Breast epithelium (tissue), 4 donors: ENCODE measurements around the gene MYH10. TPM values are rescaled to one million over a fixed set of nuclear protein-coding genes. Genes with fewer than 3 reads are reported as not detected.

Experiments used
- DNase-seq, 2 donors: peaks; one replicate each; pipeline ENCODE4 v3.0.0-alpha.2; 2019; ENCODE audit warnings: low spot score in 2 of 2
- H3K27ac ChIP-seq, 2 donors: fragments of 200-600 bp; sonication (generic) in 1 of 2; one replicate each; pipeline ENCODE4 v1.5.1; 2016 to 2019; ENCODE audit warnings: mild to moderate bottlenecking in 1 of 2
- H3K27me3 ChIP-seq, 2 donors: fragments of 200-600 bp; sonication (generic) in 1 of 2; one replicate each; pipeline versions ENCODE4 v1.5.1 to v1.6.0; 2017 to 2019; ENCODE audit warnings: control low read depth in 1 of 2, mild to moderate bottlenecking in 1 of 2
- H3K36me3 ChIP-seq: fragments of 200-600 bp; one replicate; pipeline ENCODE4 v1.5.1; 2019
- H3K4me1 ChIP-seq, 2 donors: fragments of 200-600 bp; sonication (generic); one replicate each; pipeline ENCODE4 v1.5.1; 2016 to 2019; ENCODE audit warnings: control low read depth in 1 of 2
- H3K4me3 ChIP-seq, 3 donors: fragments of 200-600 bp; sonication (generic); 1 replicate in 2 of 3; 2 replicates in 1 of 3; pipeline ENCODE4 v1.5.1; 2016 to 2019; ENCODE audit warnings: mild to moderate bottlenecking in 3 of 3, moderate library complexity in 2 of 3
- H3K9me3 ChIP-seq, 2 donors: fragments of 200-600 bp; sonication (generic) in 1 of 2; one replicate each; pipeline ENCODE4 v1.5.1; 2016 to 2019; ENCODE audit warnings: control low read depth in 1 of 2
- CTCF ChIP-seq, 3 donors: fragments of 450-650 bp; IDR thresholded peaks; one replicate each; pipeline ENCODE4 v1.5.1; 2016 to 2017; ENCODE audit warnings: antibody characterized with exemption in 3 of 3, mild to moderate bottlenecking in 3 of 3, moderate library complexity in 3 of 3
- POLR2A ChIP-seq: fragments of 450-650 bp; IDR thresholded peaks from one replicate; pipeline ENCODE4 v1.6.1; 2016; ENCODE audit warnings: antibody characterized with exemption, mild to moderate bottlenecking, moderate library complexity
- POLR2AphosphoS5 ChIP-seq, 3 donors: sonication (generic); formaldehyde crosslinking; IDR thresholded peaks; one replicate each; pipeline ENCODE4 v1.6.1; 2017; ENCODE audit warnings: antibody characterized with exemption in 3 of 3
- intact Hi-C: fragments of 100-400 bp; cut with DNase I; formaldehyde crosslinking; loops from one replicate; pipeline ENCODE4 v1.15.1; 2023; ENCODE audit warnings: low total_unique reads
- total RNA-seq, 3 donors: library from RNA; depleted of rRNA; stranded (reverse); fragments of >200 nt; gene quantifications; one replicate each; pipeline ENCODE4 v1.1.0, GENCODE V29; 2016

The MYH10 gene
- total RNA-seq, 3 donors from 2014 or later, result 46.2 to 54.7 (median 46.7) TPM

- Histone ChIP-seq H3K27ac (no peak overlapping the region), H3K36me3 (no peaks in the 10 kb centered on the region), H3K9me3 (no peaks in the 10 kb centered on the region), H3K27me3 (no peaks in the 10 kb centered on the region), H3K4me3 (no peak overlapping the region), H3K4me1 (peaks cover 0 to 8% of the 10 kb centered on the region in 2 donors)
- no peak for TF ChIP-seq CTCF (IDR thresholded peaks at IDR 0.05)
- TF ChIP-seq POLR2AphosphoS5 (IDR thresholded peaks at IDR 0.05), result no peak
- no peak for TF ChIP-seq POLR2A
- intact Hi-C loops, result no loop called here
- no peak for DNase-seq
Observed at GRCh38 chr17:8609910-8610309, 20.6 kb downstream of the MYH10 start.

- Histone ChIP-seq H3K4me1 (peaks cover 0 to 8% of the 10 kb centered on the region in 2 donors), H3K27ac (peak overlapping the region in 1 of 2 donors; percentile 26), H3K9me3 (no peaks in the 10 kb centered on the region), H3K27me3 (no peaks in the 10 kb centered on the region), H3K4me3 (no peak overlapping the region), H3K36me3 (no peaks in the 10 kb centered on the region)
- TF ChIP-seq CTCF (IDR thresholded peaks at IDR 0.05), result no peak
- no peak for TF ChIP-seq POLR2A
- TF ChIP-seq POLR2AphosphoS5 (IDR thresholded peaks at IDR 0.05), result no peak
- intact Hi-C loops, result no loop called here
- no peak for DNase-seq
Observed at GRCh38 chr17:8608001-8608400, 22.5 kb downstream of the MYH10 start.

- Histone ChIP-seq H3K4me1 (peaks cover 0 to 8% of the 10 kb centered on the region in 2 donors), H3K27ac (peak overlapping the region; percentile 2 to 46), H3K27me3 (no peaks in the 10 kb centered on the region), H3K4me3 (no peak overlapping the region), H3K36me3 (no peaks in the 10 kb centered on the region), H3K9me3 (no peaks in the 10 kb centered on the region)
- TF ChIP-seq POLR2AphosphoS5 (IDR thresholded peaks at IDR 0.05), result no peak
- TF ChIP-seq POLR2A, result no peak
- no peak for TF ChIP-seq CTCF (IDR thresholded peaks at IDR 0.05)
- no peak for DNase-seq
- intact Hi-C loops, result no loop called here
Observed at GRCh38 chr17:8606401-8606800, 24.1 kb downstream of the MYH10 start.

GRCh38 chr17:8602679-8603078 is 27.8 kb downstream of the MYH10 start:
- TF ChIP-seq POLR2AphosphoS5 (IDR thresholded peaks at IDR 0.05) (no peak), POLR2A (no peak), CTCF (IDR thresholded peaks at IDR 0.05) (no peak)
- no peaks in the 10 kb centered on the region for H3K27me3 ChIP-seq
- peaks cover 0 to 8% of the 10 kb centered on the region in 2 donors for H3K4me1 ChIP-seq
- no peak overlapping the region for H3K27ac ChIP-seq
- H3K36me3 ChIP-seq, result no peaks in the 10 kb centered on the region
- DNase-seq, result no peak
- no peaks in the 10 kb centered on the region for H3K9me3 ChIP-seq
- H3K4me3 ChIP-seq, result no peak overlapping the region
- intact Hi-C loops, result no loop called here

GRCh38 chr17:8599351-8600011 is 31.0 kb downstream of the MYH10 start:
- Histone ChIP-seq H3K36me3 (no peaks in the 10 kb centered on the region), H3K9me3 (no peaks in the 10 kb centered on the region), H3K27ac (no peak overlapping the region), H3K4me1 (no peaks in the 10 kb centered on the region), H3K27me3 (no peaks in the 10 kb centered on the region), H3K4me3 (no peak overlapping the region)
- no peak for DNase-seq
- intact Hi-C loops, result loop anchor here (5.0 kb wide), 1 partner anchor 313 kb away; no protein-coding TSS in a partner anchor
- TF ChIP-seq POLR2A (no peak), CTCF (IDR thresholded peaks at IDR 0.05) (no peak)
